Ascending aorta (tissue), 2 donors: ENCODE measurements around the gene LUM. TPM values are rescaled to one million over a fixed set of nuclear protein-coding genes. Genes with fewer than 3 reads are reported as not detected.

Experiments
- DNase-seq, 2 donors: peaks; one replicate each; pipeline ENCODE4 v3.0.0-alpha.2; 2019; ENCODE audit warnings: low spot score in 2 of 2
- H3K27ac ChIP-seq, 2 donors: fragments of 200-600 bp; sonication (generic); one replicate each; pipeline ENCODE4 v1.5.1; 2016 to 2017; ENCODE audit warnings: mild to moderate bottlenecking in 1 of 2
- H3K27me3 ChIP-seq: fragments of 200-600 bp; sonication (generic); one replicate; pipeline ENCODE4 v1.5.1; 2017
- H3K36me3 ChIP-seq, 2 donors: fragments of 200-600 bp; sonication (generic); one replicate each; pipeline ENCODE4 v1.5.1; 2016
- H3K4me1 ChIP-seq, 2 donors: fragments of 200-600 bp; sonication (generic); one replicate each; pipeline ENCODE4 v1.5.1; 2016 to 2017; ENCODE audit warnings: mild to moderate bottlenecking in 1 of 2
- H3K4me3 ChIP-seq, 2 donors: fragments of 200-600 bp; sonication (generic); one replicate each; pipeline ENCODE4 v1.5.1; 2016 to 2017; ENCODE audit warnings: mild to moderate bottlenecking in 1 of 2
- H3K9me3 ChIP-seq, 2 donors: fragments of 200-600 bp; sonication (generic); one replicate each; pipeline ENCODE4 v1.5.1; 2016
- CTCF ChIP-seq, 3 experiments: fragments of 200-600 bp in 2 of 3; fragments of 450-650 bp in 1 of 3; sonication (generic) in 2 of 3; IDR thresholded peaks; one replicate each; pipeline ENCODE4 v1.5.1; 2016 to 2019; ENCODE audit warnings: antibody characterized with exemption in 3 of 3, mild to moderate bottlenecking in 1 of 3, moderate library complexity in 1 of 3
- intact Hi-C: fragments of 100-400 bp; cut with DNase I; formaldehyde crosslinking; loops from one replicate; pipeline ENCODE4 v1.15.1; 2023
- total RNA-seq: library from RNA; depleted of rRNA; stranded (reverse); fragments of >200 nt; gene quantifications from one replicate; pipeline ENCODE4 v1.1.0, GENCODE V29; 2016

The LUM gene
- total RNA-seq, result 133 TPM

GRCh38 chr12:91111366-91112325, at the start of gene LUM:
Gene LUM, minus strand, starts transcription at chr12:91111494. Its CDS starts 2,515 bp downstream, at chr12:91108979.
- peak within 1 kb of the TSS in 1 of 2 donors; percentile 21 for H3K4me3 ChIP-seq
- no peak for DNase-seq
- H3K9me3 ChIP-seq, result no peaks in the 10 kb centered on the region
- H3K36me3 ChIP-seq, result no peaks in the 10 kb centered on the region
- intact Hi-C loops, result no loop called here
- no peak within 1 kb of the TSS for H3K27ac ChIP-seq
- H3K27me3 ChIP-seq, result no peaks in the 10 kb centered on the region
- no peak for TF ChIP-seq CTCF (IDR thresholded peaks at IDR 0.05)
- no peaks in the 10 kb centered on the region for H3K4me1 ChIP-seq

- no peaks in the 10 kb centered on the region for H3K9me3 ChIP-seq
- TF ChIP-seq CTCF (IDR thresholded peaks at IDR 0.05), result no peak
- H3K27me3 ChIP-seq, result no peaks in the 10 kb centered on the region
- intact Hi-C loops, result no loop called here
- no peaks in the 10 kb centered on the region for H3K4me1 ChIP-seq
- H3K27ac ChIP-seq, result no peak overlapping the region
- no peaks in the 10 kb centered on the region for H3K36me3 ChIP-seq
- no peak for DNase-seq
- H3K4me3 ChIP-seq, result no peak overlapping the region
Measured at GRCh38 chr12:91161009-91161408, 49.7 kb upstream of the LUM start.

- no peak for TF ChIP-seq CTCF (IDR thresholded peaks at IDR 0.05)
- H3K4me3 ChIP-seq, result no peak overlapping the region
- no peaks in the 10 kb centered on the region for H3K4me1 ChIP-seq
- H3K9me3 ChIP-seq, result no peaks in the 10 kb centered on the region
- no peaks in the 10 kb centered on the region for H3K36me3 ChIP-seq
- DNase-seq, result no peak
- no peak overlapping the region for H3K27ac ChIP-seq
- intact Hi-C loops, result no loop called here
- no peaks in the 10 kb centered on the region for H3K27me3 ChIP-seq
Measured at GRCh38 chr12:91155990-91156389, 44.7 kb upstream of the LUM start.

GRCh38 chr12:91154131-91154530, 42.8 kb upstream of the LUM start:
- no peak for TF ChIP-seq CTCF (IDR thresholded peaks at IDR 0.05)
- Histone ChIP-seq H3K27ac (no peak overlapping the region), H3K4me1 (no peaks in the 10 kb centered on the region), H3K9me3 (no peaks in the 10 kb centered on the region), H3K27me3 (no peaks in the 10 kb centered on the region), H3K4me3 (no peak overlapping the region), H3K36me3 (no peaks in the 10 kb centered on the region)
- intact Hi-C loops, result no loop called here
- DNase-seq, result no peak

- no peaks in the 10 kb centered on the region for H3K9me3 ChIP-seq
- no peak for TF ChIP-seq CTCF (IDR thresholded peaks at IDR 0.05)
- H3K4me1 ChIP-seq, result peaks cover 5 to 9% of the 10 kb centered on the region in 2 donors
- no peak for DNase-seq
- intact Hi-C loops, result no loop called here
- H3K27ac ChIP-seq, result no peak overlapping the region
- H3K27me3 ChIP-seq, result no peaks in the 10 kb centered on the region
- H3K4me3 ChIP-seq, result no peak overlapping the region
- H3K36me3 ChIP-seq, result no peaks in the 10 kb centered on the region
Measured at GRCh38 chr12:91144053-91144452, 32.8 kb upstream of the LUM start.
